ENCODE measurements around the gene KEL. TPM values are rescaled to one million over a fixed set of nuclear protein-coding genes. Genes with fewer than 3 reads are reported as not detected.

KEL gene
- total RNA-seq, 4 donors from 2014 or later = 0.29 to 2.0 (median 0.49) TPM

DNA sequence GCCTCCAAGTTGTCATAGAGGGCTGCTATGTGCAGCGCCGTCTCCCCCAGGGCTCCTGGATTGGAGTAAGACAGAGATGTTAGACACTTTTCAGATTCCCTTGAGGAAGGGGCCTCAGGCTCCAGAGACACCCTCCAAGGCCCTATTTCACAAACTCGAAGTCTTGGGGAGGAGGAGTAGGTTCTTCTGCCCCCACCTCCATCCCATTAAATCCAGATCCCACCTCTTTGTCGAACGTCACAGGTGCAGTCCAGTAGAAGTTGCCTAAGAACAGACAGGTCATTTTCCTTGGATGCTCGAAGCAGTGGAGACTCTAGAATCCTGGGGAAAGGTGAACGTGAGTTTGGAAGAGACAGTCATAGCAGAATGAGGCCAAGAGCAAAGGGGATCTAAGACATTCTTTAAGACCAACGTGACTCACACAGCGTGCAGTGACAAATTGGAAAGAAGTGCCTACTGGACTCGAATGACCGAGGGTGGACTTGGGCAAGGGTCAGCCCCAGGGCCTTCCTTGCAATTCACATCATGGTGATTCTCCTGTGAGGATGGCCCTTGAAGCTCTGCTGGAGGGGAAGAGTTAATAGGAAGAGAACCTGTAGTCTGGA is 31.9 kb downstream of the KEL start:
- WGBS, 2 donors = 92 to 94% methylated on average over 11 of the region's 11 CpGs
- no peak for DNase-seq
- Histone ChIP-seq H3K9me3 (no peaks in the 10 kb centered on the region), H3K27me3 (no peaks in the 10 kb centered on the region), H3K27ac (no peak overlapping the region), H3K36me3 (no peaks in the 10 kb centered on the region), H3K4me1 (no peaks in the 10 kb centered on the region), H3K4me3 (replicated peaks in 1 of 3) (no peak overlapping the region)
- TF ChIP-seq POLR2A (IDR thresholded peaks at IDR 0.05) (no peak), CTCF (IDR thresholded peaks at IDR 0.05) (no peak)
- intact Hi-C loops (cut with DNase I) = no loop called here

- Histone ChIP-seq H3K4me1 (no peaks in the 10 kb centered on the region), H3K36me3 (no peaks in the 10 kb centered on the region), H3K27me3 (no peaks in the 10 kb centered on the region), H3K4me3 (replicated peaks in 1 of 3) (no peak overlapping the region), H3K9me3 (no peaks in the 10 kb centered on the region), H3K27ac (no peak overlapping the region)
- intact Hi-C loops (cut with DNase I) = no loop called here
- 82% methylated on average over 8 of the region's 8 CpGs for WGBS, 2 donors
- TF ChIP-seq POLR2A (IDR thresholded peaks at IDR 0.05) (no peak), CTCF (IDR thresholded peaks at IDR 0.05) (no peak)
- DNase-seq = no peak
These were observed 34.2 kb downstream of the KEL start for GRCh38 chr7:142927949-142928348.

GRCh38 chr7:142927085-142927745 is 34.9 kb downstream of the KEL start:
- Histone ChIP-seq H3K9me3 (no peaks in the 10 kb centered on the region), H3K36me3 (no peaks in the 10 kb centered on the region), H3K27ac (no peak overlapping the region), H3K27me3 (no peaks in the 10 kb centered on the region), H3K4me3 (replicated peaks in 1 of 3) (no peak overlapping the region), H3K4me1 (no peaks in the 10 kb centered on the region)
- WGBS, 2 donors = 63 to 66% methylated on average over 7 of the region's 7 CpGs
- DNase-seq = no peak
- intact Hi-C loops (cut with DNase I) = no loop called here
- TF ChIP-seq CTCF (IDR thresholded peaks at IDR 0.05) (no peak), POLR2A (IDR thresholded peaks at IDR 0.05) (no peak)

- Histone ChIP-seq H3K27me3 (no peaks in the 10 kb centered on the region), H3K9me3 (no peaks in the 10 kb centered on the region), H3K36me3 (no peaks in the 10 kb centered on the region), H3K4me1 (no peaks in the 10 kb centered on the region), H3K27ac (no peak overlapping the region), H3K4me3 (replicated peaks in 1 of 3) (no peak overlapping the region)
- intact Hi-C loops (cut with DNase I) = no loop called here
- TF ChIP-seq POLR2A (IDR thresholded peaks at IDR 0.05) = no peak
- TF ChIP-seq CTCF (IDR thresholded peaks at IDR 0.05) = no peak
- DNase-seq = no peak
- WGBS, 2 donors = 75 to 85% methylated on average over 9 to 12 of the region's 12 CpGs
These were observed 36.8 kb downstream of the KEL start for GRCh38 chr7:142925413-142925812.

DNA sequence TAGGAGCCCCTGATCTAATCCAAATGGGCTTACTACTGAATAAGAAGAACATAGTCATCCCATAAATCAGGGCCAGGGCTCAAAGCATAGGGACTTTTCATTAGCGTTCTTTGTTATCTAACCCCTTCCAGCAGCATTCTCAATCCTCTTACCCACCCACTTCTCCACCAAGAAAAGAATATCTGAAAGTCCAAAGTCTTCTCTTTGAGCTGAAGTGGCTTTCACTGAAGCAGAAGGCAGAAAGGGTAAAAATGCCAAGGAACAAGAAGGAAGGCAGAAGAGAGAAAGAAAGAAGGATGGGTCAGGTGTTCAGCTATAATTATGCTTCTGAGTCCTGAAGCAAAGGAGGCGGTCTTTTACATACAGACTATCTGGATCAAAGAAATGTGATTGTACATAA is 38.8 kb downstream of the KEL start:
- DNase-seq = no peak
- intact Hi-C loops (cut with DNase I) = no loop called here
- no peaks in the 10 kb centered on the region for H3K9me3 ChIP-seq
- H3K4me3 ChIP-seq (replicated peaks in 1 of 3) = no peak overlapping the region
- no peaks in the 10 kb centered on the region for H3K4me1 ChIP-seq
- no peaks in the 10 kb centered on the region for H3K27me3 ChIP-seq
- no peak overlapping the region for H3K27ac ChIP-seq
- H3K36me3 ChIP-seq = no peaks in the 10 kb centered on the region
- 49 to 67% methylated on average over 2 of the region's 2 CpGs for WGBS, 2 donors
- no peak for TF ChIP-seq CTCF (IDR thresholded peaks at IDR 0.05)
- no peak for TF ChIP-seq POLR2A (IDR thresholded peaks at IDR 0.05)

All from thyroid gland (tissue), 4 donors.